Fibroblast of pulmonary artery (primary cell): Measurements from ENCODE around the gene NHLRC2.

Experiments
- DNase-seq: peaks from one replicate; pipeline ENCODE4 v3.0.0-alpha.2; 2010; ENCODE audit warnings: low read depth
- H3K4me3 ChIP-seq: replicated peaks from 2 replicates; pipeline ENCODE4 v1.5.1; 2011; ENCODE audit warnings: low read depth, mild to moderate bottlenecking, control low read depth, low read length, moderate library complexity
- TF ChIP-seq, protein P1 (sequence below): IDR thresholded peaks from 2 replicates; pipeline ENCODE4 v1.5.1; 2011; ENCODE audit warnings: mild to moderate bottlenecking, control low read depth, low read length, inconsistent platforms; ENCODE audit errors: missing control alignments

The NHLRC2 gene

GRCh38 chr10:113899952-113900598 lies 45.6 kb downstream of the NHLRC2 start:
- H3K4me3 ChIP-seq, result no peak overlapping the region
- TF ChIP-seq, protein P1, sequence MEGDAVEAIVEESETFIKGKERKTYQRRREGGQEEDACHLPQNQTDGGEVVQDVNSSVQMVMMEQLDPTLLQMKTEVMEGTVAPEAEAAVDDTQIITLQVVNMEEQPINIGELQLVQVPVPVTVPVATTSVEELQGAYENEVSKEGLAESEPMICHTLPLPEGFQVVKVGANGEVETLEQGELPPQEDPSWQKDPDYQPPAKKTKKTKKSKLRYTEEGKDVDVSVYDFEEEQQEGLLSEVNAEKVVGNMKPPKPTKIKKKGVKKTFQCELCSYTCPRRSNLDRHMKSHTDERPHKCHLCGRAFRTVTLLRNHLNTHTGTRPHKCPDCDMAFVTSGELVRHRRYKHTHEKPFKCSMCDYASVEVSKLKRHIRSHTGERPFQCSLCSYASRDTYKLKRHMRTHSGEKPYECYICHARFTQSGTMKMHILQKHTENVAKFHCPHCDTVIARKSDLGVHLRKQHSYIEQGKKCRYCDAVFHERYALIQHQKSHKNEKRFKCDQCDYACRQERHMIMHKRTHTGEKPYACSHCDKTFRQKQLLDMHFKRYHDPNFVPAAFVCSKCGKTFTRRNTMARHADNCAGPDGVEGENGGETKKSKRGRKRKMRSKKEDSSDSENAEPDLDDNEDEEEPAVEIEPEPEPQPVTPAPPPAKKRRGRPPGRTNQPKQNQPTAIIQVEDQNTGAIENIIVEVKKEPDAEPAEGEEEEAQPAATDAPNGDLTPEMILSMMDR, result no peak
- DNase-seq, result no peak

DNA sequence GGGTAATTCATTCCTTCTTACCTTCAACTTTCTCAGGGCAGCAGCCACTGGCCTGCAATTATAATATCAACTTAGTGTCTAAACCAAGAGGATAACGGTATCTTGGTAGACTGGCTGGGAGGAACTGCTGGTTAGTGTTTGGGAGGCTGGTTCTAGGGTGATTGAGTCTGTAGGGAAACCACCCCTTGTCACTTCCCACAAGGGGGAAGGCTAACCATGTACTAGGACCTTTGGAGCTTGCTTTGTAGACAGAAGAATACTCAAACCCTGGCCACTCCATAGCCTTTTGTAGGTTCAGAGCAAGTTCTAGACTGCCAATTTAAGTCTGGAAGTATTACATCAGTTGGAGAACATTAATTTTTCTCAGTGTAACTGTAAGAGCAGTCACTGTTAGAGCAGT lies 51.3 kb downstream of the NHLRC2 start:
- no peak for DNase-seq
- H3K4me3 ChIP-seq, result no peak overlapping the region
- TF ChIP-seq, protein P1, result no peak

GRCh38 chr10:113907166-113907565 lies 52.7 kb downstream of the NHLRC2 start:
- H3K4me3 ChIP-seq, result no peak overlapping the region
- DNase-seq, result peak; percentile 61
- TF ChIP-seq, protein P1, result no peak

DNA sequence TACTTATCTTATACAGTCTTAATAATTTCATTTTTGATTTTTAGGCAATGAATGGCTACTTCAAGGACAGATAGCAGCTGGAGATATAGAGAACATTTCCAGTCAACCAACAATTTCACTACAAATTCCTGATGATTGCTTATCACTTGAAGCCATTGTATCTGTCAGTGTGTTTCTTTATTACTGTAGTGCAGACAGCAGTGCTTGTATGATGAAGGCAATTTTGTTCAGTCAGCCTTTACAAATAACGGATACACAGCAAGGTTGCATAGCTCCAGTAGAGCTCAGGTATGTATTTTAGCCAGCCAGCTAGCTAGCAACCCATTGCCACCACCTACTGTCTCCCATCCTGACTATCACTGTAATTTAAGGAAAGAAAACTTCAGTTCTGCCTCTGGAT lies 53.8 kb downstream of the NHLRC2 start:
- TF ChIP-seq, protein P1, result no peak
- DNase-seq, result no peak
- H3K4me3 ChIP-seq, result no peak overlapping the region

DNA sequence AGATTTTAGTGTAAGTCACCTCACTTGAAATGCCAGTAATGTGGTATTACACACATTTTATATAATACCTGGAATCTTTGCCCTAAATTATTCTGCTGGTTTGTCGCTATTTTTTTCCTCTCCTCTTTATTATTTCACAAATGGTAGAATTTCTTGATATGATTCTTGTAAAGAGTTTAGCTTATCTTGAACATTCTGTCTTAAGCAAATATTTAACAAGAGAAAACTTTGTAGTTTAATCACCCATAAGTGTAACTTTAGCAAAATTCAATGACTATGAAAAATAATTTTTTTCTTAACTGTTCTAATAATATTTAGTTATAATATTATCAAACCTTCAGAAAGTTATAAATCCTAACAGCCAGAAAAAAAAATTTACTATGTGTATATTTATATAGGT lies 56.7 kb downstream of the NHLRC2 start:
- DNase-seq, result no peak
- H3K4me3 ChIP-seq, result no peak overlapping the region
- TF ChIP-seq, protein P1, result no peak

- no peak overlapping the region for H3K4me3 ChIP-seq
- no peak for DNase-seq
- TF ChIP-seq, protein P1, result no peak
Observed at GRCh38 chr10:113911839-113912238, 57.4 kb downstream of the NHLRC2 start.

- no peak for DNase-seq
- no peak overlapping the region for H3K4me3 ChIP-seq
- TF ChIP-seq, protein P1, result no peak
Observed at GRCh38 chr10:113912582-113912981, 58.1 kb downstream of the NHLRC2 start.
